ENCODE data around the gene NFATC1. TPM values are rescaled to one million over a fixed set of nuclear protein-coding genes. Genes with fewer than 3 reads are reported as not detected.
A peak's percentile ranks its signal among the peaks of the same experiment; 100 is the strongest.

NFATC1 gene
- total and polyA plus RNA-seq, 2 donors from 2014 or later: 4.3 to 17.2 TPM

DNA sequence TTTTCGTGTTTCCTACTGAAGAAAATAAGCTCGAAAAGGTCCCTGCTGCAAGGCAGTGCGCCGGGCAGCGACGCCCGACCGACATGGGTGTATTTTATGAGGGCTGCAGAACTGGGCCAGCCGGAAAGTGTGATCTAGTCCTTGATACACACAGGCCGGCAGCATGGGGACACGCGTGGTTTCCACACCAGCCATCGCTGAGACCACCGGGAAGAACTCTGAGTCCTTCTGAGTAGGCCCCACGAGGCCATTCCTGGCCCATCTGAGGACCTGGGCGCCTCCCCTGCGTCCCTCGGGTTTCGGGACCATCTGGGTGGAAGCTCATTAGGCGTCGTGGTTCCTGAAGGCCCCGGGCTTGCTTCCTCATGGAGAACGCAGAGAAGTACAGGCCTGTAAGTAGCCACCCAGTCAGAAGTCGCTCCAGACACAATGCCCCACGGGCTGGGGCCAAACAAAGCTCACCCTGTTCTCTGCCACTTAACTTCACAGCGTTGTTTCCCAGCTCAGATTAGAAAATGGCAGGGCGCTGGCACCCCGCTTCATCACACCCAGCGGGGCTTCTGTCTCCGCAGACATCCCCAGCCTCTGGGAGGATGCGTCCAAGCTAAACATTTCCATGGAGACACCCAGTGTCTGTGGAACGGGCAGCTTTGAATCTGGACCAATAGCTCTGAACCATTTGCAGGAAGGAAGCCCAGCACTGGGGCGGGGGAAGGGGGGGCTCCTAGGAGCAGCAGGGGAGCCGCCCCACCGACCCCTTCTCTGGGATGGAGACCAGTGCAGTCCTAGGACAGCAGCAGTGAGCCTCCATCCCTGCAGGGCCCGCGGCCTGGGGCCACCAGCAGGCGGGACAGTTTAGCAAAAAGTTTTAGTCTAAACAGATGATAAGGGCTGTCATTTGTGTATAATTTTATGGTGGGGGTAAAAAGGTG is 2.4 kb downstream of the NFATC1 start:
- no peaks in the 10 kb centered on the region for H3K36me3 ChIP-seq (ENCODE audit: control insufficient read depth in 2 of 3, insufficient read depth in 3 of 3, low read length in 3 of 3)
- FAIRE-seq (no peak), DNase-seq (peak in 2 of 5 donors; percentile 58 to 67)
- no peak overlapping the region for H3K27ac ChIP-seq (ENCODE audit: low read depth in 2 of 2, low read length in 2 of 2)
- H3K4me3 ChIP-seq (ENCODE audit: low read length in 3 of 3): no peak overlapping the region
- H3K9ac ChIP-seq (ENCODE audit: low read length in 3 of 3): no peak overlapping the region
- intact Hi-C loops (cut with DNase I): no loop called here
- H3K4me1 ChIP-seq (ENCODE audit: control insufficient read depth in 2 of 3, insufficient read depth in 2 of 3, low read depth in 1 of 3, low read length in 3 of 3): peaks cover 0 to 5% (median 4%) of the 10 kb centered on the region in 3 donors
- H3K27me3 ChIP-seq (ENCODE audit: control insufficient read depth, insufficient read depth, low read length): peaks cover 6% of the 10 kb centered on the region
- H3K9me3 ChIP-seq (ENCODE audit: control insufficient read depth in 2 of 3, insufficient read depth in 1 of 3, low read length in 3 of 3): no peaks in the 10 kb centered on the region
- TF ChIP-seq, protein P1, sequence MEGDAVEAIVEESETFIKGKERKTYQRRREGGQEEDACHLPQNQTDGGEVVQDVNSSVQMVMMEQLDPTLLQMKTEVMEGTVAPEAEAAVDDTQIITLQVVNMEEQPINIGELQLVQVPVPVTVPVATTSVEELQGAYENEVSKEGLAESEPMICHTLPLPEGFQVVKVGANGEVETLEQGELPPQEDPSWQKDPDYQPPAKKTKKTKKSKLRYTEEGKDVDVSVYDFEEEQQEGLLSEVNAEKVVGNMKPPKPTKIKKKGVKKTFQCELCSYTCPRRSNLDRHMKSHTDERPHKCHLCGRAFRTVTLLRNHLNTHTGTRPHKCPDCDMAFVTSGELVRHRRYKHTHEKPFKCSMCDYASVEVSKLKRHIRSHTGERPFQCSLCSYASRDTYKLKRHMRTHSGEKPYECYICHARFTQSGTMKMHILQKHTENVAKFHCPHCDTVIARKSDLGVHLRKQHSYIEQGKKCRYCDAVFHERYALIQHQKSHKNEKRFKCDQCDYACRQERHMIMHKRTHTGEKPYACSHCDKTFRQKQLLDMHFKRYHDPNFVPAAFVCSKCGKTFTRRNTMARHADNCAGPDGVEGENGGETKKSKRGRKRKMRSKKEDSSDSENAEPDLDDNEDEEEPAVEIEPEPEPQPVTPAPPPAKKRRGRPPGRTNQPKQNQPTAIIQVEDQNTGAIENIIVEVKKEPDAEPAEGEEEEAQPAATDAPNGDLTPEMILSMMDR (IDR thresholded peaks at IDR 0.05; ENCODE audit: borderline replicate concordance, extremely low read depth, insufficient read depth): no peak

DNA sequence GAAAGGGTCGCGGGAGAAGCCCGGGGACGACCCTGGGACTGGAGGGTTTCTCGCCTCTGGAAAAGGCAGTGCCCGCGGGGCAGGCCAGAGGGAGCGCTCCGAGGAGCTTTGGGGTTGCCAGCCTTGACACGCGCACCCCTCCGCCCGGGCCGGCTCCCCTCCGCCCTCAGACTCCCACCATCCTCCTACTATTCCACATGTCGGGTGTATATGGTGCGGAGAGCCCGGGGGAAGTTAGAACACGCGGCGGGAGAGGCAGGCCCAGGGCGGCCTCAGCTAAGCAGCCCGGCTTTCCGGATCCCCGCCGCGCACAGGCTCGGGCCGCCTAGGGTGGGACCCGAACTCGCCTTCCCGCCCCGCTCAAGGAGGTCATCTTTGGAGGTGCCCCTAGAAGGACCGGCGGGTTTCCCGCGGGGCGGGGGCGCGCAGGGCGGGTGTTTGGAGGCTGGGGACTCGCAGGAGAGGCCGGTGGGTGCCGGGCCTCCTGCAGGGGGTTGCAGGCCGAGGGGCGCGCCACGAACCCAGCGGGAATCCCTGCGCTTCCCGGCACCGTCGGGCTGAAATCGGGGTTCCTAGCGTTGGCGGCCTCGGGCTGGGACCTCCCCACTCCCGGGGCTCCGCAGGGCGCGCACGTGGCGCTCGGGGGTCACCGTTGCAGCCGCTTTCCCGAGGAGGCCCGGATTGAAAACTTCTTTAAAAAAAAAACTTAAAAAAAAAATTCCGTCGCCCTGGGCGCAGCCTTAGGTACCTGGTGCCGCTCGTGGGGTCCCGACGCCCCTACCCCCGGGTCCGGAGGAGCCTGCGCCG is 3.7 kb downstream of the NFATC1 start:
- TF ChIP-seq, protein P1 (IDR thresholded peaks at IDR 0.05; ENCODE audit: borderline replicate concordance, extremely low read depth, insufficient read depth): no peak
- H3K9me3 ChIP-seq (ENCODE audit: control insufficient read depth in 2 of 3, insufficient read depth in 1 of 3, low read length in 3 of 3): no peaks in the 10 kb centered on the region
- intact Hi-C loops (cut with DNase I): no loop called here
- FAIRE-seq: no peak
- peak overlapping the region in 1 of 3 donors; percentile 41 for H3K4me3 ChIP-seq (ENCODE audit: low read length in 3 of 3)
- H3K36me3 ChIP-seq (ENCODE audit: control insufficient read depth in 2 of 3, insufficient read depth in 3 of 3, low read length in 3 of 3): no peaks in the 10 kb centered on the region
- H3K27me3 ChIP-seq (ENCODE audit: control insufficient read depth, insufficient read depth, low read length): peaks cover 6% of the 10 kb centered on the region
- peaks cover 0 to 5% (median 0%) of the 10 kb centered on the region in 3 donors for H3K4me1 ChIP-seq (ENCODE audit: control insufficient read depth in 2 of 3, insufficient read depth in 2 of 3, low read depth in 1 of 3, low read length in 3 of 3)
- no peak overlapping the region for H3K9ac ChIP-seq (ENCODE audit: low read length in 3 of 3)
- no peak overlapping the region for H3K27ac ChIP-seq (ENCODE audit: low read depth in 2 of 2, low read length in 2 of 2)
- peak in 1 of 5 donors; percentile 81 for DNase-seq

DNA sequence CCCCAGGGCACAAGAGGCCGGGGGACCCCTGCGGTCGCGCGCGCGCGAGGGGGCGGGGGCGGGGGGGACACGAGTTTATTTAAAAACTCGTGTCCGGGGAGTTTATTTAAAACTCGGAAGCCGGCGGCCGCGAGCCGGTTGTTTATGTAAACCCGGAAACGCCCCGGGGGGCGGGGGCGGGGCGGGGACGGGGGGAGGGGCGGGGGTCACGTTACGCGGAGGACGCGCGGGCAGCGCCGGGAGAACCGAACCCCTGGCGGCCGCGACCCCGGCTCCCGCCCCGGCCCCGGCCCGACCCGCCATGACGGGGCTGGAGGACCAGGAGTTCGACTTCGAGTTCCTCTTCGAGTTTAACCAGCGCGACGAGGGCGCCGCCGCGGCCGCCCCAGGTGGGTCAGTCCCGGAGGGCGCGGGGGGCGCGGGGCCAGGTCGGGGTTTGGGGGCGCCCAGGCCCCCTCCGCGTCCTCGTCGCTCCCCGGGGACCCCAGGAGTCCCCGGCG is 4.4 kb downstream of the NFATC1 start:
- Histone ChIP-seq H3K27ac (ENCODE audit: low read depth in 2 of 2, low read length in 2 of 2) (peak overlapping the region; percentile 20 to 51), H3K36me3 (ENCODE audit: control insufficient read depth in 2 of 3, insufficient read depth in 3 of 3, low read length in 3 of 3) (no peaks in the 10 kb centered on the region), H3K9ac (ENCODE audit: low read length in 3 of 3) (no peak overlapping the region), H3K27me3 (ENCODE audit: control insufficient read depth, insufficient read depth, low read length) (peaks cover 6% of the 10 kb centered on the region), H3K4me3 (ENCODE audit: low read length in 3 of 3) (peak overlapping the region in 1 of 3 donors; percentile 41), H3K4me1 (ENCODE audit: control insufficient read depth in 2 of 3, insufficient read depth in 2 of 3, low read depth in 1 of 3, low read length in 3 of 3) (peaks cover 0 to 5% (median 0%) of the 10 kb centered on the region in 3 donors), H3K9me3 (ENCODE audit: control insufficient read depth in 2 of 3, insufficient read depth in 1 of 3, low read length in 3 of 3) (no peaks in the 10 kb centered on the region)
- FAIRE-seq (no peak), DNase-seq (peak in 3 of 5 donors; percentile 43 to 88 (median 52))
- intact Hi-C loops (cut with DNase I): no loop called here
- TF ChIP-seq, protein P1 (IDR thresholded peaks at IDR 0.05; ENCODE audit: borderline replicate concordance, extremely low read depth, insufficient read depth): no peak

All from kidney (tissue), 14 donors.